HT1080 (cell line): ENCODE data around the gene CARNS1. TPM values are rescaled to one million over a fixed set of nuclear protein-coding genes. Genes with fewer than 3 reads are reported as not detected.
A peak's percentile ranks its signal among the peaks of the same experiment; 100 is the strongest.

Experiments used
- DNase-seq: peaks from one replicate; pipeline ENCODE4 v3.0.0-alpha.2; 2015; ENCODE audit warnings: low read depth
- polyA plus RNA-seq, 2 experiments: library from polyadenylated mRNA; depleted of rRNA; stranded (reverse); fragments of >200 nt; gene quantifications; 2 replicates each; pipeline ENCODE4 v1.2.3, GENCODE V29; 2015
- total RNA-seq: library from RNA; depleted of rRNA; stranded (reverse); fragments of >200 nt; shearing (Covaris generic); gene quantifications from 2 replicates; pipeline ENCODE4 v1.2.3, GENCODE V29; 2014; rRNA removed

CARNS1 gene
- 0.13 TPM in 1 of 2 replicates, not detected in the other for total RNA-seq
- 0.03 and 0.06 TPM in 2 replicates for polyA plus RNA-seq (2015; cell fraction: cytosol; rRNA removed)
- polyA plus RNA-seq (2015; cell fraction: nucleus; rRNA removed), result 0.04 and 0.18 TPM in 2 replicates

GRCh38 chr11:67415501-67416304, at the start of gene CARNS1:
Gene CARNS1 (plus strand): TSS chr11:67415678. CDS start chr11:67416200, 522 bp downstream.
- no peak for DNase-seq

- no peak for DNase-seq
These were observed 49.6 kb upstream of the CARNS1 start for GRCh38 chr11:67365736-67366444.

- no peak for DNase-seq
These were observed 48.9 kb upstream of the CARNS1 start for GRCh38 chr11:67366546-67366945.

- no peak for DNase-seq
These were observed 48.3 kb upstream of the CARNS1 start for GRCh38 chr11:67366961-67367760.

GRCh38 chr11:67367761-67368227, 47.7 kb upstream of the CARNS1 start:
- no peak for DNase-seq

GRCh38 chr11:67368621-67369020, 46.9 kb upstream of the CARNS1 start:
- no peak for DNase-seq

- no peak for DNase-seq
These were observed 46.2 kb upstream of the CARNS1 start for GRCh38 chr11:67369275-67369674.

- DNase-seq, result no peak
These were observed 45.6 kb upstream of the CARNS1 start for GRCh38 chr11:67369801-67370284.

GRCh38 chr11:67370351-67371076, 45.0 kb upstream of the CARNS1 start:
- no peak for DNase-seq

GRCh38 chr11:67371189-67371910, 44.1 kb upstream of the CARNS1 start:
- DNase-seq, result no peak

- DNase-seq, result no peak
These were observed 43.6 kb upstream of the CARNS1 start for GRCh38 chr11:67371911-67372320.

- no peak for DNase-seq
These were observed 43.0 kb upstream of the CARNS1 start for GRCh38 chr11:67372321-67372992.

- no peak for DNase-seq
These were observed 42.4 kb upstream of the CARNS1 start, which contains the start of gene CLCF1 for GRCh38 chr11:67372993-67373647. Gene CLCF1 (minus strand): TSS chr11:67373598. CDS start chr11:67373539, 59 bp downstream.

GRCh38 chr11:67373648-67374570, 41.6 kb upstream of the CARNS1 start:
- peak; percentile 98 for DNase-seq

GRCh38 chr11:67374571-67375281, 40.8 kb upstream of the CARNS1 start:
- no peak for DNase-seq

- DNase-seq, result no peak
These were observed 40.0 kb upstream of the CARNS1 start for GRCh38 chr11:67375320-67376055.
